GM12878 (cell line): ENCODE data around the gene LIX1L. TPM values are rescaled to one million over a fixed set of nuclear protein-coding genes. Genes with fewer than 3 reads are reported as not detected.

Source experiments
- ATAC-seq: fragments of 200-7000 bp; cut with Tn5 transposase; 3 replicates; pipeline ENCODE4 v1.9.1; 2020; ENCODE audit warnings: mild to moderate bottlenecking, moderate library complexity
- BruUV-seq: library from RNA; stranded (reverse); fragments of 400-500 nt; replicated peaks from 2 replicates; lab custom pipeline; 2021; lab: Mats Ljungman, UMichigan
- CTCF ChIA-PET: fragments of 300-600 bp; sonication (Branson Sonifier 250); formaldehyde crosslinking; extraction: SDS; loops from one replicate; lab custom pipeline; 2021; ENCODE audit warnings: inconsistent platforms; lab: Yijun Ruan, JAX
- POLR2A ChIA-PET: fragments of 350-600 bp; formaldehyde crosslinking; extraction: SDS; loops from one replicate; lab custom pipeline; 2021; ENCODE audit warnings: inconsistent platforms; lab: Charles Lee
- RAD21 ChIA-PET: fragments of 300-600 bp; sonication (Branson Sonifier 250); formaldehyde crosslinking; loops from one replicate; lab custom pipeline; 2023; ENCODE audit warnings: antibody characterized with exemption; ENCODE audit not compliant: unreplicated experiment; lab: Charles Lee
- SMC1A ChIA-PET: fragments of 300-600 bp; sonication (Branson Sonifier 250); formaldehyde crosslinking; loops from one replicate; lab custom pipeline; 2023; ENCODE audit not compliant: unreplicated experiment, uncharacterized antibody; lab: Charles Lee
- DNase-seq: peaks from one replicate; pipeline ENCODE4 v3.0.0-alpha.2; 2011; ENCODE audit warnings: low read depth, low spot score
- FAIRE-seq: peaks from 3 replicates; lab custom pipeline; 2011; peaks lifted over from hg19 to GRCh38; lab: Jason Lieb, UNC
- H2AFZ ChIP-seq: 2 replicates; pipeline ENCODE4 v1.6.0; 2011; ENCODE audit warnings: low read depth, low read length, control low read depth; ENCODE audit not compliant: control insufficient read depth
- H3K27ac ChIP-seq: 2 replicates; pipeline ENCODE4 v1.5.1; 2011; ENCODE audit warnings: control low read depth; ENCODE audit not compliant: control insufficient read depth, insufficient read depth
- H3K27me3 ChIP-seq, 2 experiments: replicated peaks in 1 of 2; 2 replicates each; pipeline versions ENCODE4 v1.6.0 to v1.6.1; 2011; ENCODE audit warnings: low read length in 1 of 2; ENCODE audit not compliant: control insufficient read depth in 2 of 2, insufficient read depth in 2 of 2
- H3K36me3 ChIP-seq, 2 experiments: 2 replicates each; pipeline ENCODE4 v1.5.1; 2011; ENCODE audit warnings: low read length in 1 of 2; ENCODE audit not compliant: control insufficient read depth in 2 of 2, insufficient read depth in 2 of 2
- H3K4me1 ChIP-seq: 2 replicates; pipeline ENCODE4 v1.6.1; 2011; ENCODE audit warnings: mild to moderate bottlenecking, low read length, moderate library complexity, mixed read lengths; ENCODE audit not compliant: control insufficient read depth, insufficient read depth
- H3K4me2 ChIP-seq: 2 replicates; pipeline ENCODE4 v1.6.0; 2011; ENCODE audit warnings: control low read depth; ENCODE audit not compliant: control insufficient read depth, insufficient read depth
- H3K4me3 ChIP-seq: fragments of 200-600 bp; sonication (generic); 2 replicates; pipeline ENCODE4 v1.5.1; 2016
- H3K79me2 ChIP-seq: 2 replicates; pipeline ENCODE4 v1.6.0; 2011; ENCODE audit warnings: low read length; ENCODE audit not compliant: control insufficient read depth, insufficient read depth
- H3K9ac ChIP-seq: 2 replicates; pipeline ENCODE4 v1.8.0; 2011; ENCODE audit warnings: low read length, control low read depth, mixed read lengths; ENCODE audit not compliant: control insufficient read depth, insufficient read depth
- H3K9me3 ChIP-seq: replicated peaks from 3 replicates; pipeline ENCODE4 v1.5.1; 2011; ENCODE audit warnings: mild to moderate bottlenecking, low read length; ENCODE audit not compliant: control insufficient read depth, insufficient read depth
- H4K20me1 ChIP-seq: 2 replicates; pipeline ENCODE4 v1.6.0; 2011; ENCODE audit not compliant: control insufficient read depth, insufficient read depth
- CHD4 ChIP-seq: fragments of 200-600 bp; sonication (generic); IDR thresholded peaks from 2 replicates; pipeline ENCODE4 v1.6.1; 2016; ENCODE audit warnings: mild to moderate bottlenecking
- CREM ChIP-seq: IDR thresholded peaks from 2 replicates; pipeline ENCODE4 v1.6.1; 2014; ENCODE audit warnings: antibody characterized with exemption, low read depth
- ELK1 ChIP-seq: IDR thresholded peaks from 2 replicates; pipeline ENCODE4 v1.6.1; 2012; ENCODE audit warnings: low read depth, low read length, improper control_type of control experiment
- HDAC6 ChIP-seq: fragments of 200-600 bp; sonication (generic); IDR thresholded peaks from one replicate; pipeline ENCODE4 v1.8.0; 2017; ENCODE audit warnings: antibody characterized with exemption; ENCODE audit not compliant: unreplicated experiment
- MTA2 ChIP-seq: fragments of 450-650 bp; IDR thresholded peaks from 2 replicates; pipeline ENCODE4 v1.6.1; 2016; ENCODE audit warnings: low read depth, mild to moderate bottlenecking, moderate library complexity
- NFIC ChIP-seq: IDR thresholded peaks from 2 replicates; pipeline ENCODE4 v1.6.1; 2012; ENCODE audit warnings: low read depth, mild to moderate bottlenecking, inconsistent platforms, low read length, moderate library complexity
- POLR2AphosphoS2 ChIP-seq: IDR thresholded peaks from 2 replicates; pipeline ENCODE4 v1.6.1; 2011; ENCODE audit warnings: low read depth, mild to moderate bottlenecking, low read length, improper control_type of control experiment, moderate library complexity
- POLR2AphosphoS5 ChIP-seq: IDR thresholded peaks from 2 replicates; pipeline ENCODE4 v1.6.1; 2011; ENCODE audit warnings: mild to moderate bottlenecking, low read length, inconsistent platforms
- POU2F2 ChIP-seq: IDR thresholded peaks from 3 replicates; pipeline ENCODE4 v1.6.1; 2011; ENCODE audit warnings: low read depth, mild to moderate bottlenecking, low read length, borderline replicate concordance
- RELA ChIP-seq: fragments of 450-650 bp; IDR thresholded peaks from 2 replicates; pipeline ENCODE4 v1.8.0; 2014; ENCODE audit warnings: borderline replicate concordance; ENCODE audit not compliant: partially characterized antibody
- SREBF1 ChIP-seq: IDR thresholded peaks from 2 replicates; pipeline ENCODE4 v1.6.1; 2012; ENCODE audit warnings: mild to moderate bottlenecking, low read length
- TCF3 ChIP-seq: IDR thresholded peaks from 2 replicates; pipeline ENCODE4 v1.6.1; 2012; ENCODE audit warnings: low read depth, mild to moderate bottlenecking, low read length, borderline replicate concordance; ENCODE audit not compliant: insufficient read depth
- ZBTB11 ChIP-seq: fragments of 450-650 bp; formaldehyde crosslinking; IDR thresholded peaks from 2 replicates; pipeline ENCODE4 v1.5.0; 2022; ENCODE audit warnings: mild to moderate bottlenecking, missing genetic modification characterization
- WGBS: methylation state at CpG from one replicate; pipeline ENCODE4 v1.1.6; 2016; ENCODE audit warnings: low lambda C conversion rate; ENCODE audit not compliant: insufficient replicate concordance, insufficient coverage; ENCODE audit errors: missing lambda C conversion rate; 5-methylcytosine and 5-hydroxymethylcytosine counted together
- in situ Hi-C: fragments of 300-500 bp; cut with MboI; formaldehyde crosslinking; loops from 9 replicates; pipeline ENCODE4 v1.14.3; 2018; ENCODE audit warnings: mixed read lengths
- intact Hi-C: fragments of 100-400 bp; cut with micrococcal nuclease; formaldehyde crosslinking; loops from one replicate; pipeline ENCODE4 v1.14.2; 2022; ENCODE audit not compliant: unreplicated experiment
- polyA plus RNA-seq, 11 experiments: library from polyadenylated mRNA; depleted of rRNA in 4 of 11; unstranded in 6 of 11; stranded (reverse) in 5 of 11; fragments of >200 nt; fragmentation: Nextera tagmentation in 4 of 11; fragmentation: Illumina TruSeq in 1 of 11; extraction: Ambion mirVana in 4 of 11; extraction: Trizol in 1 of 11; gene quantifications; 1 replicate in 1 of 11; 2 replicates in 10 of 11; pipeline versions ENCODE4 v1.2.1 to v1.2.3, GENCODE V29; 2011 to 2016; ENCODE audit warnings: inconsistent platforms in 2 of 11, missing spikeins in 2 of 11, low read depth in 1 of 11
- total RNA-seq, 4 experiments: library from RNA; depleted of rRNA in 3 of 4; stranded (reverse); fragments of >200 nt in 3 of 4; fragmentation: Illumina TruSeq in 1 of 4; extraction: Trizol in 1 of 4; gene quantifications; 2 replicates each; pipeline versions ENCODE4 v1.2.1 to v1.2.3, GENCODE V29; 2013 to 2021
- TF ChIP-seq, protein P1 (sequence below): IDR thresholded peaks from 2 replicates; pipeline ENCODE4 v1.6.1; 2011; ENCODE audit warnings: borderline replicate concordance, low read depth, mild to moderate bottlenecking, moderate library complexity, low read length; ENCODE audit not compliant: insufficient read depth, poor library complexity, severe bottlenecking

LIX1L gene
- total and polyA plus RNA-seq, 10 of the 15 experiments (the other 5 are each of a cell fraction or from before 2014, with no cell fraction given) = 5.5 to 48.2 (median 15.3) TPM

DNA sequence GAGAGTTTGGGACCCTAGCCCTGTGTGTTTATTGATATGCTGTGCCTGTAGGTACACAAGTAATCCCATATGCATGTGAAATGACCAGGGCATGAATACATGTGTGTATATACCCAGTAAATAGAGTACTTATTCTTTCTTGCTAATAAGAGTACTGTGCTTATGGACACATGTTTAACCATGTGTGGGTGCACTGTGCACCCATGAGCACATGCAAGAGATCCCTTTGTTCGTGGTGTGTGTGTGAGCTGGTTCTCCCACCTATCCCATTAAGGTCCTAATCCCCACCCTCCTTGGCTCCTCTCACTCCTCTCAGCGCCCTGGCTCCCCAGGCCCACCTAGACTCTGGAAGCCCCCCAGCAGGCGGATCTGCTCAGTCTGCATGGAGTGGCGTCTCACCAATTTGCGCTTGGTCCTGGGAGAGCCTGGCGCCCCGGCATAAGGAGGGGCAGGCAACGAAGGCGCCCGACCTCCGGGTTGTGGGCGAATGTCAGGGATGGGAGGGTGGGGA, 2.2 kb upstream of the LIX1L start:
- FAIRE-seq (no peak), ATAC-seq (no peak), DNase-seq (no peak)
- TF ChIP-seq NFIC = no peak
- TF ChIP-seq TCF3 = no peak
- no peak for TF ChIP-seq SREBF1
- no peak for TF ChIP-seq RELA
- TF ChIP-seq POLR2AphosphoS2 = no peak
- TF ChIP-seq POLR2AphosphoS5 = no peak
- TF ChIP-seq ZBTB11 (CRISPR knock-in tag) = no peak
- TF ChIP-seq, protein P1, sequence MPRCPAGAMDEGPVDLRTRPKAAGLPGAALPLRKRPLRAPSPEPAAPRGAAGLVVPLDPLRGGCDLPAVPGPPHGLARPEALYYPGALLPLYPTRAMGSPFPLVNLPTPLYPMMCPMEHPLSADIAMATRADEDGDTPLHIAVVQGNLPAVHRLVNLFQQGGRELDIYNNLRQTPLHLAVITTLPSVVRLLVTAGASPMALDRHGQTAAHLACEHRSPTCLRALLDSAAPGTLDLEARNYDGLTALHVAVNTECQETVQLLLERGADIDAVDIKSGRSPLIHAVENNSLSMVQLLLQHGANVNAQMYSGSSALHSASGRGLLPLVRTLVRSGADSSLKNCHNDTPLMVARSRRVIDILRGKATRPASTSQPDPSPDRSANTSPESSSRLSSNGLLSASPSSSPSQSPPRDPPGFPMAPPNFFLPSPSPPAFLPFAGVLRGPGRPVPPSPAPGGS = no peak
- TF ChIP-seq HDAC6 = no peak
- no peak for TF ChIP-seq MTA2
- TF ChIP-seq ELK1 = no peak
- no peak for TF ChIP-seq POU2F2
- no peak for TF ChIP-seq CREM
- TF ChIP-seq CHD4 = no peak
- Histone ChIP-seq H2AFZ (peak overlapping the region; percentile 83; the same call in 1 of the 2 replicates), H4K20me1 (no peaks in the 10 kb centered on the region), H3K79me2 (peaks cover 18% of the 10 kb centered on the region), H3K4me1 (peaks cover 19% of the 10 kb centered on the region), H3K36me3 (no peaks in the 10 kb centered on the region), H3K4me2 (peak overlapping the region; percentile 78), H3K9me3 (no peaks in the 10 kb centered on the region), H3K4me3 (peak overlapping the region; percentile 80; the same call in 1 of the 2 replicates), H3K27me3 (no peaks in the 10 kb centered on the region; a peak in 1 of 4 replicates), H3K9ac (no peak overlapping the region), H3K27ac (no peak overlapping the region)
- RAD21 ChIA-PET = no interaction called here
- CTCF ChIA-PET = no interaction called here
- POLR2A ChIA-PET = interaction anchor here (5.8 kb wide), 1 partner anchor 33 kb away, joined by 58 read pairs; the partner anchor contains the start of gene RBM8A
- SMC1A ChIA-PET = interaction anchor here (4.1 kb wide), 1 partner anchor 18 kb away, joined by 37 read pairs; no protein-coding TSS in a partner anchor
- 38% methylated on average over 6 of the region's 12 CpGs for WGBS
- in situ Hi-C loops = no loop called here
- no TSS peak for BruUV-seq
- intact Hi-C loops = loop anchor here (2.0 to 5.0 kb wide), 3 partner anchors 17 to 77 kb away; partner anchors contain the start of gene RBM8A
